Activated CD8-positive, alpha-beta memory T cell treated with anti-CD3 and anti-CD28 coated beads, Interleukin-2, amount 50 U/mL, for 48 hours (primary cell): Measurements from ENCODE around the gene SLC41A3.
"Not testable (repeated sequence)": the region's sequence is repeated elsewhere in the genome, so short reads cannot be mapped to it uniquely, and the experiment has no call there.

Experiments
- DNase-seq: peaks from one replicate; pipeline ENCODE4 v3.0.0-alpha.2; 2020

Gene SLC41A3

DNA sequence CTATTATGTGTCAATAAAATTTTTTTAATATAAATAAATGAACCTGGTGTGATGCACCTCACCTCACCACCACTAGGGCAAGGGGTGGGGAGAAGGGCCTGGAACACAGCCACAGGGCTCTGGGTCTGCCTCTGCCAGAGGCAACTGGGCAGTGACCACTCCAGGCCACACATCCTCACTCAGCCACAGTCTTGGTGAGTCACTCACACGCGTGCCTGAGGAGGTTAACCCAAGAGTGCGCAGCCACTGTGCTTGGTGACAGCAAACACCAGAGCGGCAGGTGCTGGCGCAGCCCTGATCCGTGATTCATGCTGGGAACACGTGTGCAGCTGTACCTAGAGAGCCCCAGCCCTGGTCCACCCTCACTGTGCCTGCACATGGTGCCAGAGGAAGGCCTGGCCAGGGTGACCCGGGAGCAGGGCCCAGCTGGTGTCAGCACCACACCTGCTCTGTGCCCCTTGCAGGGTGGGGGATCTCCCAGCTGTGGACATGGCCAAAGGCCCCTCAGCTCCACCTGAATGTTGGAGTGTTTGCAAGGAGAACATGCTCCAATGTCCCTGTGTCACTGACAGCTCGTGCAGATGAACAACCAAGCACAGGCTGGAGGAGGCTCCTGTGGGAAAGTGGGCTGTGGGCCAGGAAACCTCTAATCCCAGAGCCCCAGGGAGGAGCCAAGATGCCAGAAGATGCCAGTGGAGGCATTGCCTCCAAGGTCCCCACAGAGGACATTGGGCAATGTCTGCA is 2.1 kb downstream of the SLC41A3 start:
- DNase-seq = no peak

DNA sequence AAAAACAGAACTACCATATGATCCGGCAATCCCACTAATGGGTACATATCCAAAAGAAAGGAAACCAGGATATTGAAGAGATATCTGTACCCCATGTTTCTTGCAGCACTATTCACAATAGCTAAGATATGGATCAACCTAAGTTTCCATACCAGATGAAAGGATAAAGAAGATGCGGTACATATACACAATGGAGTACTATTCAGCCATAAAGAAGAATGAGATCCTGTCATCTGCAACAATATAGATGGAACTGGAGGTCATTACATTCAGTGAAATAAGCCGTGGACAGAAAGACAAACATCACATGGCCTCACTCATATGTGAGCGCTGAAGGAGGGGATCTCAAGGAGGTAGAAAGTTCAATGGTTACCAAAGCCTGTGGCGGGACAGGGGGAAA is 3.0 kb downstream of the SLC41A3 start:
- no peak for DNase-seq

DNA sequence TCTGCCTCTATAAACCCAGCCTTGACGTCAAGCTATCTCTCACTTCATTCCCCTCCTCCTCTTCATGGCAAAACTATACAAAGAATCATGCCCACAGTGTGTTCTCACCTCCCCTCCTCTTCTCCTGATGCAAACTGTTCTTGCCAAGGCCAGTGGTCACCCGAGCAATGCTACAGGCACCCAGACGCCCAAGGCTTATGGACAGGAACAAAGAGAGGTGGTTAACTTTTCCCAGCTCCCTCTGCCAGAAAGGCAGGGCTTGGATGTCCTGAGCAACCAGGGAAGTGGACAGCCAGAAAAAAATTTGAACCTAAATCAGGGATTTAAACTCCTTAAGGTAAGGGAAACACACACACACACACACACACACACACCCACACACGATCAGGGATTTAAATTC is 5.1 kb downstream of the SLC41A3 start:
- no peak for DNase-seq

GRCh38 chr3:126077754-126078153 is 6.2 kb downstream of the SLC41A3 start:
- no peak for DNase-seq

DNA sequence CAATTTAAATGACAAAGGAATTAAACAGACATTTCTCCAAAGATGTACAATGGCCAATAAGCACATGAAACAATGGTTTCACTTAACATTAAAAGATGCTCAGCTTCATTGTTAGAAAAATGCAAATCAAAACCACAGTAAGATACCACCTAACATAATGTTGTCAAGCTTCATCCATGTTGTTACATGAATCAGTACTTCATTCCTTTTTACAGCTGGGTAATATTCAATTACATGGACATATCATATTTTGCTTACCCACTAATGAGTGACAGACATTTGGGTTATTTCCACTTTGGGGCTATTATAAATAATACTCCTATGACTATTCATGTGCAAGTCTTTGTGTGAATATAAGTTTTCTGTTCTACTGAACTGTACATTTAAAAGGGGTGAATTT is 7.8 kb downstream of the SLC41A3 start:
- DNase-seq = no peak

GRCh38 chr3:126070146-126070545 is 13.8 kb downstream of the SLC41A3 start:
- DNase-seq = no peak

DNA sequence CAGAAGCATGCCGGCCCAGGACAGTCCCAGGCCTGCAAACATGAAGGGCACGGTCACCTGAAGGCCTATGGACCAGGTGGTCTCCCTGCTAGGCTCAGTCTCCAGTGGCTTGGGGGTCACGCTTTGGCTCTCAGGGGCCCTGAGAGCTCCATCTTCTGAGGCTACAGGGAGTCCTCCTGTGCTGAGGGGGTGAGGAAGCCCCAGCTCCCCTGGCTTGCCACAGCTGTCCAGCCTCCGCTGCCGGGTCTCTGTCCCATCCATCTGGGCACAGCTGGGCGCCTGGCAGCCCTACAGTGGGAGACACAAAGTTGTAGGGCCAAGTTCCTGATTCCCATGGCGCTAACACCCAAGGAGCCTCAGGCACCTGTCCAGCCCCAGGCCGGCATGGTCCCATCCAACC is 16.0 kb downstream of the SLC41A3 start:
- DNase-seq = no peak

GRCh38 chr3:126066676-126067075 is 17.2 kb downstream of the SLC41A3 start:
- DNase-seq = not testable (repeated sequence)

DNA sequence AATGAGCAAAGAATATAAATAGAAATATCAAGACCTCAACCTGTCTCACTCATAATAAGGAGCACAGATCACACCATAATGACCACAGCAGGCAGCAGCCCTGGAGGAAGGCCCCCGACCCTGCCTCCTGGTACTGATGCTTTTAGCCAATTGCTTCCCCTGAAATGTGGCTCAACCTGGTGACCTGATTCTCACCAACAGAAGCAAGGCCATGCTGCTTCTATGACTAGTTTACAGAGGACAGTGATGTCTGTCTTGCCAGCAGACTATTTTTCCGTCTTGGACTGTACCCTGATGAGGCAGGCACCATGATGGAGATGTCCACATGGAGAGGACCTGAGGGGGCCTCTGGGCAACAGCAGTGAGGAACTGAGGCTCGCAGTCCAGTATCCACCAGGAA is 18.0 kb downstream of the SLC41A3 start:
- DNase-seq = no peak

GRCh38 chr3:126064627-126065258 is 19.2 kb downstream of the SLC41A3 start:
- no peak for DNase-seq

DNA sequence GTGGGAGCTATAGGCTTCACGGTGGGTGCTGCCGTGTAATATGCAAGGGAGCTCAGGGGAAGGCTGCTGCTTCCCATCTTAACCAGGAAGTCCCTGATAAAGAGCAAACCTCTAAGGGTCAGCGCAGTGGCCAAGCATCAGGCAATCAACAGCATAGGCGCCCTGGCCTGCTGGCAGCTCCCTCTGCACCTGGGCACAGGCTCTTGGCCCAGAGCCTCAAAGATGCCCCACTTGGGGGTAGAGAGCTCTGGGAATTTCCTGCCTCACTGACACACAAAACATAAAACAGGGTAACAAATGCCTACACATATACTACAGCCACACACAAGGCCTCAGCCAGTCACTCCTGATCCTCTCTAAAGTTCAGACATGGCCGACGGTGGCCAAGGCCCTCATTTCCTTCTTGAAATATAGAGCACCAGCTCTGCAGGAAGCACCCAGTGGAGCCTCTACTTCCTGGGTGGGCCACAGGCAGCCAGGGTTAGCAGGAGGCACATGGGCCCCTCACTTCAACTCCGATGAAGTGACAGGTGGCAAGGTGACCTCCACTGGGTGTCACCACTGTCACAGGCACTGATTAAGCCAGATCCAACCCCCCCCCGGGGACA is 20.5 kb downstream of the SLC41A3 start:
- DNase-seq = no peak

DNA sequence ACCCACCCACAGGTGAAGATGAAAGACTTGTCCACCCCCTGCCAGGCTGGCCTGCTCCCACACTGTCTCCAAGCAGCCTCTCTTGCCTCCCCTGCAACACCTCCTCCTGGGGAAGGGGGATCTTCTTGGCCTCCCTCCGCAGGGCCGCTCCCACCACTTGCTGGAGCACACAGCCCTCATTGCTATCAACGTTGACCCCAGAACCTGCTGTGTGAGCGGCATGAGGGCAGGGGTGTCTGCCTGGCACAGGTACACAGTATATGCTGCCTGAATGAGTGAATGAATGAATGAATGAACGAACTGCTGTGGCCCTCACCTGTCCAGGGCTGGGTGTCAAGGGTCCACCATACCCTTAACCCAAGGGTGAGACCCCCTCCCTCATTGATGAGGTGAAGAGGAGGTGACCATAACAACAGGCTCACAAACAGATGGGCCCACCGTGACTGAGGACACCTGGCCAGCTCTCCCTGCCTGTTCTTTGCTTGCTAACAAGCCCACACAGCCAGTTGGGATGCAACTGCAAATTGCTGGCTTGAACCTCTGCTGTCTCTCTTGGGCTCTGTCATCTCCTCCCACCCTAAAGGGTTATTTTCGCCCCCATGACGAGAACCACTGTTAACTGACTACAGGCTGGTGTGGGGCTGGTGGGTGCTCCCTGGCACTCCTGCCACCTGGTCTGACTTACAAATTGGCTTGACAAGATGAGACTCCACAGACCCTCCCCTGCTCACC is 22.5 kb downstream of the SLC41A3 start:
- DNase-seq = no peak

GRCh38 chr3:126060613-126061145 is 23.2 kb downstream of the SLC41A3 start:
- DNase-seq = no peak

DNA sequence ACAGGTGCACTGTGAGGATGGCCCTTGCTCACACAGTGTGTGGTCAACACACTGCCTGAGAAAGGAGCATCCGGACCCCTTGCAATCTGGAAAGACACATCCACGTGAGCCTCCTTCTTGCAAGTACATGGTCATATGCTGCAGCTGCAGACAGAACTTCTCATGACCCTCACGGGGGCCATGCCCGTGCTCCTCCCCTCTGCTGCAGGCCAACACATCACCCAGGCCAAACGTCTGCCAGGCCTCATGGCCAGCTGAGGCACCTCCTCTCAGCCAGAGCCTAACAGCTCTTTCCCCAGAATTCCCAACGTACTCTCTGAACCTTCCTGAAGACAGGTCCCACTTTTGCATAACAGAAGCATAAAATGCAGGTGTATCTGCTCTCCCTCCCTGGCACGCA is 25.3 kb downstream of the SLC41A3 start:
- DNase-seq = no peak

GRCh38 chr3:126057936-126058335 is 26.0 kb downstream of the SLC41A3 start:
- no peak for DNase-seq

GRCh38 chr3:126057501-126057819 is 26.5 kb downstream of the SLC41A3 start:
- DNase-seq = no peak

DNA sequence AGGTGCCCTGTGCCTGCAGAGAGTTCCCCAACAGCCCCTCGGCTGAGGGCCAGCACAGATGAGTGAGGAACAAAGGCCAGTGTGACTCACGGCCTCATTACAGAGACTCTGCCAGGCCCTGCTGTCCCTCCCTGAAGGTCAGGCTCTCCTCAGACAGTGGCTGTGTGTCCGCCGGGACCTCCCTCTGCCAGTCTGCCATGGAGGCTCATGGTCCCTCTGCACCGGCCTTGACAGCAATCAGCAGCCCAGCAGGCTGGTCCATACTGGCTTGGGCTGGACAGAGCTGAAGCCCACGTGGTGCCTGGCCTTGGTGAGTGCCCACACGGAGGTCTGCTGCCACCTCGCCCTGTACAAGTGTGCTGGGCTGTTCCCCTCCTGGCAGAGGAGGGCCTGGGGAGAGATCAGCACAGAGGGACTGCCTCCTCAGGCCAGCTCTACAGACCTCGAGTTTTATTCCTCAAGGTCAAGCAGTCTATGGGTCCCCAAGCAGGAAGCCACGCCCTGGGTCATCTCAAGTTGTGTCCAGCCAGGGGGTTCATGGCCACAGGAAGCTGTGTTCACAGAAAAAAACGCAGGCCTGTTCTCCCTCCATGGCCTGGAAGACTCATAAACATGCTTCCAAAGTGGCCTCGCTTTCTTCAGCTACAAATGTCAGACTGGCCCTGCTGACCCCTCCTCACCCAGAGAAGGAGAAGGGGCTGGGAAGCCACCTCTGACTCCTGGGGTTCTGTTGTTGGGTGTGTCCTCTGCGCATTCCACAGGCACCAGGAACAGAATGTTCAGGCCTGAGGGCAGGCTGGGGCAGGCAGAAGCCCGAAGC is 27.0 kb downstream of the SLC41A3 start:
- no peak for DNase-seq

DNA sequence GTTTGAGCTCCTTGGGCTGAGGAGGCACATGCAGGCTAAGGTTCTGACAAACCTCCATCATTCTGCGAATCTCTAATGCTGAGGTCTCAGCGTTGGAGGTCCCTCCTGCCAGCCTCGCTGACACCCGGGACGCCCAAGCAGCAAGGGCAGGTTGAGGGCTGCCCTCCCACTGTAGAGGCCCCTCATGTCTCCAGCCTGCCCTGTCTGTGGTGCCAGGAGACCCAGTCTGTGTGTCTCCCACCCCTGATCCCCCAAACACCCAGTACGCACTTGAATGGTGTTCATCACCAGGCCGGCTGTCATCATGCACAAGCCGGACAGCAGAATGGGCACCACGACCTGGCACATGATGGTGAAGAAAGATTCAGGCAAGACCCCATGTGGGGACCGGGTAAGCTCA is 27.8 kb downstream of the SLC41A3 start:
- no peak for DNase-seq

DNA sequence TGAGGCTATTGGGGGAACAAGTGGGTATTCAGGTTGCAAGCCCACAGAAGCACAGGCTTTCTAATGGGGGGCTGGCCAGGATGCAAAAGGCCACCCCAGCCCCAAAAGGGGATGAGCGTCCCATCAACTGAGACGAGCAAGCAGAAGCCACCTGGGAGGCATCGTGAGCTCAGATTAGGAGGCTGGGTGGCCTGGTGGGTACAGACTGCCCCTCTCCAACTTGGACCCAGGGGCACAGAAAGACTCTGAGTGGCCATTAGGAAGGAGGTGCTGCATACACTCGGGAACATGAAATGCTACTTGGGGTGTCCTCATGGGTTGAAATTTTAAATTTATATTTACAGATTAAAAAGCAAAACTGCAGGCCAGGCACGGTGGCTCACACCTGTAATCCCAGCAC is 29.1 kb downstream of the SLC41A3 start:
- DNase-seq = no peak

DNA sequence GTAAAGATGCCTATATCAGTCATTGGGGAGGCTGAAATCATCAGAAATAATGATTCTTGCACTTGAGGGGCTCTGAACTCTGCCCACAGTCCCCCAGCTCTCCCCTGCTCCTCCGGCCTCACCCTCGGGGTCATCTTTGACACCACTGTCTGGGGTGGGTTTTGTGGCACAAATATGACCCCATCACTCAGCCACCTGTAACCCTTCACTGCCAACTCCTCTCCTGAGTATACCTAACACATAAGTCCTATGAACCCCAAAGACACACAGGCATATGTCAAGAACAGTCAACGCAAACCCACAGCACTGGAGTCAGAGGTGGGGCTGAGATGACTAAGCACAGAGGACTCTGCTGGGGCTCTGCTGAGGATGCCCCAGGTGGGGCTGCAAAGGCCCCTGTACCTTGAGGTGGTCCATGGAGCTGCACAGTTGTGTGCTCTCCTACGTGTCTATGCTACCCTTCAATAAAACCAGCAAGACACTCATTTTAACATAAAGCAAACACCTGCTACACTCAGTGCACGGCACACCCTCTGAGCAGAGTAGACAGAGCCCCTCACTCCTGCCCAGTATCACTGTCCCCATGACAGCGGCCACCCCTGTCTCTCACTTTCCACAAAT is 29.9 kb downstream of the SLC41A3 start:
- DNase-seq = no peak

GRCh38 chr3:126053513-126053912 is 30.4 kb downstream of the SLC41A3 start:
- DNase-seq = no peak
